Head of caudate nucleus (tissue), 42 donors: ENCODE data around the gene KSR2.
"Not testable (repeated sequence)": the region's sequence is repeated elsewhere in the genome, so short reads cannot be mapped to it uniquely, and the experiment has no call there.

Experiments
- DNase-seq, 42 donors: peaks; one replicate each; pipeline versions ENCODE4 v3.0.0 to v3.0.0-alpha.2; 2020 to 2021; ENCODE audit warnings: mixed read lengths in 7 of 42
- intact Hi-C: fragments of 100-400 bp; cut with DNase I; formaldehyde crosslinking; loops from one replicate; pipeline ENCODE4 v1.15.0; 2022

KSR2 gene

DNA sequence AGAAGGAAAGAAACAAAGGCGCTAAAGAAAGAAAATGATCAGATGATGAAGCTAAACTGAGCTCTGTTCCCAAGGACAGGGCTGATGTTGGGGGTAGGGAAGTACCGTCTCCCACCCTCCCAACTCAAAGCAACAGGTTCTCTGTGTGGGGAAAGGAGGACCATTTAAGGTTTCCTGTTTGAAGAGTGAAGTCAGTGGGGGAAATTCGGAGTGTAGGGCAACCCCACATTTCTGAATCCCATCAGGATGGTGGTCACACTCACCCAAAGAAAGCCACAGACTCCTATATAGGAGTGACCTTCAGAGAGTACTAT, 131.1 kb downstream of the KSR2 start:
- intact Hi-C loops: loop anchor here (10.0 kb wide), 1 partner anchor 623 kb away; no protein-coding TSS in a partner anchor
- no peak for DNase-seq

DNA sequence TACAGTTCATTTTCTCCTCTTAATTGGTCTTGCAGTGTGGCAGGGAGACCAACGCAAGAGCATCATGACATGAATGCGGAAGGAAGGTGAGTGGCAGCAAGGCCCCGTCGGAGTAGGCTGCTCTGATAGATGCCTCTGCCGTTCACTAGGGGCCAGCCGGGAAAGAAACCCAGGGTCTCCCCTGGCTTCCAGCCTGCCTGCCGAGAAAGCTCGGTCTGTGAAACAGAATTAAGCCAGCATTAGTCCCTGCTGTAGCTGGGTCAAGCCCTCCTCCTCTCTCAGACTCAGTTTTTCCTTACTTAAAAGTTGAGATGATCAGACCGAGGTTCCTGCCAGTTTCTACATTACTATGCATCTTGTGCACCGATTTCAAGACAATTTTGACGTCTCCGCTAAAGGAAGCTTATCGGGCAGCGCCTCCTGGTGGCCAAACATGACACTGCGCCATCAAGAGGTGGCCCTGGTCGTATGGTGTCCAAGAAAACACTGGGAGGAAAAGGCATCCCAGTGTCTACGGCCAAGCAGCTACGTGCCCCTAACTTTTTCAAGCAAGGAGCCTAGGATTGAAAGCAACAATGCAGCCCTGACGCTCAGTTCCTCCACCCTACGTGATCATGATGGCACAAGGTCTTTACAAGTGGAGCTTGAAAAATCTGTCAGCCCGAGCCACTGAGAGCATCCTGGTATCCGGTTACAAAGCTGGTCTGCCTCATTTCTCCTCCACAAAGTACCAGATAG, 131.6 kb downstream of the KSR2 start:
- DNase-seq: peak in 41 of 42 donors; percentile 70 to 96 (median 90)
- intact Hi-C loops: loop anchor here (10.0 kb wide), 1 partner anchor 622 kb away; no protein-coding TSS in a partner anchor

DNA sequence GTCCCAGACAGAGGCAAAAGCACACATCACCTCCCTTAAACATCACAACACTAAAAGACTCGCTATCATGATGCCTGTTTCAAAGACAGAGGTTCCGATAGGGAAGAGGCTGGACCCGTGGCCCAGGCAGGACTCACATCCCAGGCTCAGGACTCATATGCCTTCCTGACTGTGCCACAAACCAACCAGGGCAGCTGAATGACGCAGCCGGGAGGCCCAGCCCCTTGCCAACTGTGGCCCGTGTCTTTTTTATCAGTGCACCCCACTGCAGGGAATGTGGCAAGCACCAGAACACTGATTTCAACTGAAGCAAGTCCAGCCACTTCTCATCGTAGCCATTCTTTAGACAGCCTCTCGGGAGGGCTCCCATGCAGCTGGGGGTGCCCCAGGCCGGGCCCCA, 132.3 kb downstream of the KSR2 start:
- no peak for DNase-seq
- intact Hi-C loops: loop anchor here (10.0 kb wide), 1 partner anchor 622 kb away; no protein-coding TSS in a partner anchor

DNA sequence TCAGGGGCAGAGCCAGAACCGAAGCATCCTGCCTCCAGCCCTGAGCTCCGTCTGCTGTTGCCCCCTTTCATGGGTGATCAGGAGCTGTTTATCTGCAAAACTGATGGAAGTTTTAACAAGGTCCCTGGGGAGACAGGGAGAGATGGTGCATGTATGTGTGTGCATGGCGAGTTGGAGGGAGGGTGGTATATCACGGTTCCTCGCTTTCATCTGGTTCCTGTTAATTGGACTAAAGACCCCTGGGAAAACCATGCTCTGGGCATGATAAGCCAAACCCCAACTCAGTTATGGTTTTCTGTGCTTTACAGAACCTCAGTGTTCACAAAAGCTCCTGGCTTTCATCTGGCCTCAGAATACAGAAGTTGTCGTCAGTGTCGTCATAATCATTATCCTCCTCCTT, 133.6 kb downstream of the KSR2 start:
- intact Hi-C loops: loop anchor here (10.0 kb wide), 1 partner anchor 620 kb away; no protein-coding TSS in a partner anchor
- DNase-seq: no peak

DNA sequence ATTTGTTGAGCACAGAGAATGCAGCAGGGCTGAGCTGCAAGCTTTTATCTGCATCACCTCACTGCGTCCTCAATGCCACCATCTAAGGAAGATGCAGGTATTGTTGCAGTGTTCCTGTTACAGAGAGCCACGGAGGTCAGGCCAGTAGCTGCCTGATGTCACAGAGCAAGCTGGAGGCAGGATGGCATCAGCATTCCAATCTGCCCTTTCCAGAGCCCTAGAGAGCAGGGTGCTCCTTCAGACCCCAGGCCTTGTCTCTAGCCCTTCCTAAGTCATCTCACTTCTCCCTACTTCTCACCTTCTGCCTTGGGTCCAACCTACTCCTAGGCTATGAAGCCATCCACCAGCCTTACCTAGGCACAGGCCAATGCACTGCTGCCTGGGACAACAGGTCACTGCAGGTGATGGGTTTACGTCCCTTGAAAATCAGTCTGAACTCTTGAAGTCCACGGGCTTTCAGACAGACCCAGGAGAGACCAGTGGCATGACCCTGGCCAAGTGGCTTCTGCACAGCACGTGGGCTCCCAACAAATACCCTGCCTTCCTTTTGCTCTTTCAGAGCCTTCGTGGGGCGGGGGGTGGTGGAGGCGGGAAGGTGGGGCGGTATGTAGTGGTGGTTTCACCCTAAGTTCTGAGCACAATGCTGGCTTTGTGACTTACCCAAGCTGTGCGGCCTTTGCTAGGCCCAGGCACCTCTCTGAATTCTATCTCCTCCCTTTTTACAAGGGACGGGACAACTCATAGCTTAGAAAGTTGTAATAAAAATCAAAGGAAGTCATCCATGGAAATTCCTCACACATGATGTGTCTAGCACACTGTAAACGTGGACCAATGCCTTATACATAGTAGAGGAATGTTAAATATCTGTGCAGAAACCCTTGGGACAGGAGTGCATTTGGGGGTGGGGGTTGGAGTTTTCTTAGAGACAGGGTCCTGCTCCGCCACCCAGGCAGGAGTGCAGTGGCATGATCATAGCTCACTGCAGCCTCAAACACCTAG, 136.0 kb downstream of the KSR2 start:
- no peak for DNase-seq
- intact Hi-C loops: loop anchor here (10.0 kb wide), 1 partner anchor 618 kb away; no protein-coding TSS in a partner anchor

DNA sequence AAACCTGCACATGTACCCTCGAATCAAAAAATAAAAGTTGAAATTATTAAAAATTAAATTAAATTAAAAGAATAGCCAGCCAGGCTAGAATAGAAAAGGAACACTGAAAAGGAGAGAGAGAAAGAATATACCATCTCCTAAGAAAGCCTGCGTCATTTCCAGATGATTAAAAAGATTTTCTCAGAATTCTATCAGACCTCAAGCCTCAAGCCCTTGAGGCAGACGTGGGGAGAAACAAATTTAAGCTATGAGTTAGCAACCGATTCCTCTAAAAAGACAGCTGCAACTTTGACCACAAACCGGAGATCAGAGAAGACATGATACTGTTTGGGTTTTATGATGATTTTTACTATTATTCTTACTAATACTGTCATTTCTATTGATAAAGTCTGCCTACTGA, 138.3 kb downstream of the KSR2 start:
- no peak for DNase-seq
- intact Hi-C loops: loop anchor here (10.0 kb wide), 1 partner anchor 616 kb away; no protein-coding TSS in a partner anchor

DNA sequence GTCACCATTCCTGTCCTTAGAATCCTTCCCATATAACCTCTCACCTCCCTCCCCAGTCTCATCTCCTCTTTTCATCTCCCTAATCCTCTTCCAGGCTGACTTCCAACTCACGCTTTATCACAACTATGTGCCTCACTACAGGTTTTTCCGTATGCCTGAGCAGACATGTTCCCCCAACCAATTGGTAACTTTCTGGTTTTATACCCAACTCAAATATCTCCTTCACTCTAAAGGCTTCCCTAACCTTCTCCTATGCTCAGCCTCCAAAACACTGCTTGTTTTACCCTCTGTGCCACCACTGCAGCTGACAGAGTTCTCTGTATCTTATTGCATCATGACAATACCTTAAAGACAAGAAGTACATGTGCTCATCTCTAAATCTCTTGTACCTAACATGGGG, 139.7 kb downstream of the KSR2 start:
- DNase-seq: no peak
- intact Hi-C loops: no loop called here

DNA sequence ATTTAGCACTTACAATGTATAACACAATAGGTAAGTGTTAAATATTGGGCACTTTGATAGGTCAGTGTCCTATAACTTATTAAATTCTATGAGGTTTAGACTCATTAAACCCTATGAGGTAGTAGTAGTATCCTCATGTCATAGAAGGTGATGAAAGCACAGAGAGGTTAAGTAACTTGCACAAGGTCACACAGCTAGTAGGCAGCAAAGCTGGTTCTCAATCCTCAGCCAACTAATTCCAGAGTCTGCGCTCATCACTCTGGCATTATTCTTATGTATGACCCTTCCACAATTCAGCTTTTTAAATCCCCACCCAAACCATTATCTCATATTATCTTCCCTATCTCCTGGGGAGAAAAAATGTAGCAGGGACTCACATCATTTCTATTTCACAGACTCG, 141.1 kb downstream of the KSR2 start:
- intact Hi-C loops: no loop called here
- no peak for DNase-seq

DNA sequence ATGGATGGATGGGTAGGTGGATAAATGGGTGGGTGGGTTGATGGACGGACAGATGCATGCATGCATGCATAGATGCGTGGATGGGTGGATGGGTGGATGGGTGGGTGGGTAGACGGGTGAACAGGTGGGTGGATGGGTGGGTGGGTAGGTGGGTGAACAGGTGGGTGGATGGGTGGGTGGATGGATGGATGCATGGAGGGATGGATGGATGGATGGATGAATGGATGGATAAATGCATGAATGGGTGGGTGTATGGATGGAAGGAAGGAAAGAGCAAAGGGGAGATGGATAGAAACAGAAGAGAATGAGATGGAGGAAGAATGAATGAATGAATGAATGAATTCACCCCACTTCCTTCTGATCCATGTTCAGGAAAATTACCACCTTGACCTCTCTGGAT, 143.0 kb downstream of the KSR2 start:
- DNase-seq: no peak
- intact Hi-C loops: no loop called here

DNA sequence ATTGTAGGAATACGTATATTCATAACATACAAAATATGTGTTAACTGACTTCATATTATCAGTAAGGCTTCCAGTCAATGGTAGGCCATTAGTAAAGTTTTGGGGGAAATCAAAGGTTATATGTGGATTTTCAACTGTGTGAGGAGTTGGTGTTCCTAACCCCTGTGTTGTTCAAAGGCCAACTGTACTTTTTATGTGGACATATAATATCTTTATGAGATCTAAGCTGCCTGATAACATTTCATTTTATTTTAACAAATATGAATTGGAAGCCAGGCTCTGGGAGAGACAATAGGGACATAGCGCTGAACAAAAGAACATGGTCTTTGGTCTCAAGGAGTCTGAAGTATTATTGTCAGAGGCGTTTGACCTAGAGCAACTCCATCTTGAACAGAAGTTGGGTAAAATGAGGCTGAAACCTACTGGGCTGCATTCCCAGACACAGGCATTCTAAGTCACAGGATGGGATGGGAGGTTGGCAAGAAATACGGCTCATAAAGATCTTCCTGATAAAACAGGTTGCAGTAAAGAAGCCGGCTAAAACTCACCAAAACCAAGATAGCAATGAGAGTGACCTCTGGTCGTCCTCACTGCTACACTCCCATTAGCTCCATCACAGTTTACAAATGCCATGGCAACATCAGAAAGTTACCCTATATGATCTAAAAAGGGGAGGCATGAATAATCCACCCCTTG, 147.2 kb downstream of the KSR2 start:
- intact Hi-C loops: no loop called here
- DNase-seq: no peak

DNA sequence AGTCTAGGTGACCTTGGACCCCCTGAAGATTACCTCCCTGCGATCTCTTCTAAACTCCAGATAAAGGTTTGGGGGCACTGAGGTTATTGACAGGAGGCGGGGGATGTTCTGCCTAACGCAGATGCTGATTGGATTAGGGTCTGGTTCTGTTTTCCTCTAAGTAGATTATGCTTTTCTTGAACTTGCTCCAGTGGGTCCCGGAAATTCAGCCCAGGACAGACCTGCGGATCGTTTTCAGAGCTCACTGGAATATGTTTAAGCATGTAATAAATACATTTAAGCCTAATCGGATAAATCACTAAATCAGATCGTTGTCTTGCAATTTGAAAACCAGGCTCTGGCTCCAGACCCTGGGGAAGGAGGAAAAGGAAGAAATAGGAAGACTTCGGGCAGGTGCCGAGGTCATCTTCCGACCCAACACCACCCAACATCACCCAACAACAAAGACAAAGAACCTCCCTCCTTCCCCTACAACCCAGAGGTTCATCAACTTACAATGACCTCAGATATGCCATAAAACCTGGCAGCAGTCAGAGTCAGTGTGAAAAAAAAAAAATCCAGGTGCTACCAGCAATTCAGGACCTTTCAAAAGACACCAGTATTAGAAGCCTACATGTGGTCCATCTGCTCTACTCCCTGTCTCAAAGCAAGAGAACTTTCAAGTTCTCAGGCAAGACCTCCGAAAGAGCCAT, 148.4 kb downstream of the KSR2 start:
- intact Hi-C loops: no loop called here
- DNase-seq: no peak

DNA sequence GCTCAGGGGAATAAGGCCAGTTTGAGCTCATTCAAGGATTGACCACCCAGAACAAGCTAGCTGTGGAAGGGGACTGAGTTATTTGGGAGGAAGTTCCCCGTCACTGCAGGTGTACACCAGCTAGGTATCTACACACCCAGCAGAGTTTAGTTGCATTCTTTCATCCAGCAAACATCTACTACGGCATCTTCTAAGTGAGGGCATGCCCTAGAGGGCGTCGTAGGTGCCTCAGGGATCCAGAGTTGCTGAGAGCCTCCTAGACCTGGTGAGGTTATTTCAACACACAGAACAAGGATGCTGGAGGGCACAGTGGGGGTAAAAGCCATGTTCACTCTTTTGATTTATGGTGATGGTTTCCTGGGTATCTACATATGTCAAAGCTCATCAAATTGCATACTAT, 149.6 kb downstream of the KSR2 start:
- no peak for DNase-seq
- intact Hi-C loops: no loop called here

DNA sequence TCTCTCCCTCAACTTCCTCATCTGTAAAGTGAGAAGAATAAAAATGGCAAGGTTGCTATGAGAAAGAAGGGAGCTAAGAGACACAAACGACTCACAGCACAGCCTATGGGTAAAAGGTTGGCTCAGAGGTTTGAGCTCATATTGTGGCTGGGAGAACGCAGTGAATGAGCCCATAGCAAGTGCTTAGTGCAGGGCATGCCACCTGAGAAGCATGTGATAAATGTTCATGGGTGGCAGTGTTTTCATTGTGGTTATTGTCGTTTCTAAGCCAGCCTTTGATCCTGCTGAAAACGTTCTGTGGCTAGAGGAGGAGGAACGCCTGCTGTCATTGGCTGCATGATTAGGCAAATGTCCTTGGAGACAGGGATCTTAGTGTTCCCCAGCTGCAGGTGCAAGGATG, 150.4 kb downstream of the KSR2 start:
- intact Hi-C loops: no loop called here
- DNase-seq: no peak

DNA sequence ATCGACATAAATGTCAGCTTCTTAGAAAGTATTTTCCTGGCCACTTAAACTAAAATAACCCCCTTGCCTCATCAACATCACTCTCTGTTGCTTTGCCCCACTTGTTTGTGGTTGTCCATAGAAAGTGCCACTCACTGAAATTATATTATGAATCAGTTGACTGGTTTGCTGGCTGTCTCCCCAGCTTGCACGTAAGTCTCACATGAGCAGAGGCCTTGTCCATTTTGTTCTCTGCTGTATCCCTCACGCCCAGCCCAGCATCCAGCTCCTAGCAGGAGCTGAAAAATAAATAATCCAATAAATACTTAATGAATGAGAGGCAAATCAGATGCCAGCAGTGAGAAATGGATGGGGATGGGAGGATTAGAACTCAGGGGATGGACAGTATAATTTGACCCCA, 159.3 kb downstream of the KSR2 start:
- intact Hi-C loops: no loop called here
- no peak for DNase-seq

DNA sequence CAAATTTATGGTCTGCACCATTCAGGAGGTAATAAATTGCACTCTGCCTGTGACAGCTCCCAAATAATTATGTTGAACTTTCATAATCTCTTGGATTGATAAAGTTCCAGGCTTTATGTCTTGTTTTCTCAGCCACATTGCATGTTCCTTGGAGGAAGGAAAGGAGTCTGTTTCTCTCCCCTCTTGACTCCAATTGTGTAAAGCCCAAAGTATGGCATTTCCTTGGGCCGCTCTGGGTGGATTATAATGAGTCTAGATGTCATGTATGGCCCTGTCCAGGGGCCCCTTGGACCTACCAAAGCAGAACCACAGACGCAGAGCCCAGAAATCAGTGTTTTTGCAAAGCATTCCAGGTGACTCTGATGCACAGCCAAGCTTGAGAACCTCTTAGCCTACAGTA, 160.8 kb downstream of the KSR2 start:
- intact Hi-C loops: no loop called here
- DNase-seq: no peak

DNA sequence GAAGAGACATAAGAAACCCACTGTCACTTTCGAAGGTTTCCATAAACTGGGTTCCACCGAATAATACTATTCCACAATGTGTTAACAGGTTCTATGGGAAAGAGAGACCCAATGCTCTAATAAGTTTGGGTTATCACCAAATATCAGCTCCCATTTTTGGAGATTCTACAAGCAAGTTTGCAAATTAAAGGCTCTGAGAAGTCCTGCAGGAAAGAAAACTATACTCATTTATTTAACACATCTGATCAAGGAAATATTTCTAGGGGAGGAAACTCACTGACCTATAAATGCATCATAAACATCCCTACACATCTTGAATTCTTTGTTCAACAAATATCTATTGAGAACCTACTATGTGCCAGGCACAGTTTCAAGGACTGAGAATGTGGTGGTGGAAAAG, 161.4 kb downstream of the KSR2 start:
- intact Hi-C loops: no loop called here
- DNase-seq: no peak

DNA sequence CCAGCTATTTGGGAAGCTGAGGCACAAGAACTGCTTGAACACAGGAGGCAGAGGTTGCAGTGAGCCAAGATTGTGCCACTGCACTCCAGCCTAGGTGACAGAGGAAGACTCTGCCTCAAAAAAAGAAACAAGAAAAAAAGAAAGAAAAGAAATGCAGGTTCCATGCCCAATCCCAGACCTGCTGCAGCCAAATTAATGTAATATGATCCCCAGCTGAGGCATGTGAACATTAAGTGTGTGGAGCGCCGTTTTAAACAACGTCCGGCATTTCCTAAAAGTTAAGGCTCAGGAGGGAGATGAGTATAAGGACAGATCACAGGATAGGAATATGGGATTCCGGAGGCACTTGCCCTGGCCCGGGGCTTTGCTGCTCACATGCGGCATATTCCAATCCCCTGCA, 162.9 kb downstream of the KSR2 start:
- intact Hi-C loops: no loop called here
- DNase-seq: no peak

DNA sequence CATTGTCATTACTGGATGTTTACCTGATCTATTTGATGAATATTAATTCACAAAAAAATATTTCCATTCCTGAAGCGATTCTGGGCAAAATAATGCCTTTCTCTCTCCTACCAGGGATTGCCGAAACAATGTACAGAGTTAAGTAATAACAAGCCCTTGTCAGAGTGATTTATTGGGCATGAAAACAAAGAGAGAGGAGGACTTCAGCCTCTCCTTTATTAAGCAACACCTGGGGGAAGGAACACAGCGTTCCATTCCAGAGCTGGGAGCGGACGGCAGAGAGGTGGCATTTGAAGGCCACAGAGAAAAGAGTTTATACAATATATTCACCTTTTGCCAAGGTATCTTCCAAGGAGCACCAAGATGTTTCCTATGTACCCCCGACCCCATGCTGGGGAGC, 165.8 kb downstream of the KSR2 start:
- DNase-seq: no peak
- intact Hi-C loops: no loop called here

DNA sequence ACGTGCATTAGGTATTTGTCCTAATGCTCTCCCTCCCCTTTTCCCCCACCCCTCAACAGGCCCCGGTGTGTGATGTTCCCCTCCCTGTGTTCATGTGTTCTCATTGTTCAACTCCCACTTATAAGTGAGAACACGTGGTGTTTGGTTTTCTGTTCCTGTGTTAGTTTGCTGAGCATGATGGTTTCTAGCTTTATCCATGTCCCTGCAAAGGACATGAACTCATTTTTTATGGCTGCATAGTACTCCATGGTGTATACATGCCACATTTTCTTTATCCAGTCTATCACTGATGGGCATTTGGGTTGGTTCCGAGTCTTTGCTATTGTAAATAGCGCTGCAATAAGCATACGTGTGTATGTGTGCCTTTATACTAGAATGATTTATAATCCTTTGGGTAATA, 168.1 kb downstream of the KSR2 start:
- intact Hi-C loops, DNase-seq: not testable (repeated sequence)
